ENCODE data around the gene SPACA7.
"Not testable (repeated sequence)": the region's sequence is repeated elsewhere in the genome, so short reads cannot be mapped to it uniquely, and the experiment has no call there.

SPACA7 gene

GRCh38 chr13:112351825-112352224 lies 24.3 kb upstream of the SPACA7 start:
- no peak for DNase-seq

GRCh38 chr13:112353856-112354255 lies 22.3 kb upstream of the SPACA7 start:
- DNase-seq, result no peak

- DNase-seq, result no peak
These were observed 21.6 kb upstream of the SPACA7 start for GRCh38 chr13:112354330-112355273.

GRCh38 chr13:112355274-112355838 lies 20.8 kb upstream of the SPACA7 start:
- DNase-seq, result no peak

- no peak for DNase-seq
These were observed 20.0 kb upstream of the SPACA7 start for GRCh38 chr13:112356190-112356589.

GRCh38 chr13:112358156-112358555 lies 18.0 kb upstream of the SPACA7 start:
- no peak for DNase-seq

- no peak for DNase-seq
These were observed 14.1 kb upstream of the SPACA7 start for GRCh38 chr13:112362021-112362420.

GRCh38 chr13:112363867-112364528 lies 12.2 kb upstream of the SPACA7 start:
- no peak for DNase-seq

- no peak for DNase-seq
These were observed 9.1 kb upstream of the SPACA7 start for GRCh38 chr13:112366907-112367646.

GRCh38 chr13:112368883-112369282 lies 7.3 kb upstream of the SPACA7 start:
- DNase-seq, result no peak

- no peak for DNase-seq
These were observed 5.8 kb upstream of the SPACA7 start for GRCh38 chr13:112370311-112370710.

GRCh38 chr13:112374271-112374670 lies 1.9 kb upstream of the SPACA7 start:
- DNase-seq, result no peak

- DNase-seq, result no peak
These were observed 15.6 kb downstream of the SPACA7 start for GRCh38 chr13:112391746-112392145.

GRCh38 chr13:112392719-112393118 lies 16.6 kb downstream of the SPACA7 start:
- DNase-seq, result no peak

- not testable (repeated sequence) for DNase-seq
These were observed 18.9 kb downstream of the SPACA7 start for GRCh38 chr13:112395022-112395421.

GRCh38 chr13:112395941-112396340 lies 19.8 kb downstream of the SPACA7 start:
- not testable (repeated sequence) for DNase-seq

GRCh38 chr13:112397108-112397507 lies 21.0 kb downstream of the SPACA7 start:
- no peak for DNase-seq

- DNase-seq, result not testable (repeated sequence)
These were observed 22.2 kb downstream of the SPACA7 start for GRCh38 chr13:112398347-112398746.

GRCh38 chr13:112409828-112410227 lies 33.7 kb downstream of the SPACA7 start:
- DNase-seq, result not testable (repeated sequence)

- DNase-seq, result no peak
These were observed 40.5 kb downstream of the SPACA7 start for GRCh38 chr13:112416647-112417046.

- no peak for DNase-seq
These were observed 40.9 kb downstream of the SPACA7 start for GRCh38 chr13:112417079-112417478.

GRCh38 chr13:112424098-112424497 lies 47.9 kb downstream of the SPACA7 start:
- DNase-seq, result no peak

GRCh38 chr13:112428704-112429103 lies 52.5 kb downstream of the SPACA7 start:
- no peak for DNase-seq

All from NCI-H1930 (cell line).